NCI-H1105 treated with DMSO at 0.1 percent for 48 hours (cell line): ENCODE measurements around the gene LIG3.
"Not testable (repeated sequence)": the region's sequence is repeated elsewhere in the genome, so short reads cannot be mapped to it uniquely, and the experiment has no call there.

ENCODE experiments used
- DNase-seq: peaks from one replicate; lab custom pipeline; 2025; lab: John Stamatoyannopoulos, UW

The LIG3 gene

DNA sequence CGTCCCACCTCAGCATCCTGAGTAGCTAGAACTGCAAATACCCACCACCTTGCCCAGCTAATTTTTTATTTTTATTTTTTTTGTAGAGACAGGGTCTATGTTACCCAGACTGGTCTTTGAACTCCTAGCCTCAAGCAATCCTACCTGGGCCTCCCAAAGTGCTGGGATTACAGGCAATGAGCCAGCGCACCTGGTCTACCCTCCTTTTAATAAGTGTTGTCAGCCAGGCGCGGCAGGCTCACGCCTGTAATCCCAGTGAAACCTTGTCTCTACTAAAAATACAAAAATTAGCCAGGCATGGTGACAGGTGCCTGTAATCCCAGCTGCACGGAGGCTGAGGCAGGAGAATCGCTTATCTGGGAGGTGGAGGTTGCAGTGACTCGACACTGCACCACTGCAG is 63.9 kb downstream of the LIG3 start:
- DNase-seq: no peak

GRCh38 chr17:35045458-35045979 is 65.2 kb downstream of the LIG3 start:
- DNase-seq: not testable (repeated sequence)

DNA sequence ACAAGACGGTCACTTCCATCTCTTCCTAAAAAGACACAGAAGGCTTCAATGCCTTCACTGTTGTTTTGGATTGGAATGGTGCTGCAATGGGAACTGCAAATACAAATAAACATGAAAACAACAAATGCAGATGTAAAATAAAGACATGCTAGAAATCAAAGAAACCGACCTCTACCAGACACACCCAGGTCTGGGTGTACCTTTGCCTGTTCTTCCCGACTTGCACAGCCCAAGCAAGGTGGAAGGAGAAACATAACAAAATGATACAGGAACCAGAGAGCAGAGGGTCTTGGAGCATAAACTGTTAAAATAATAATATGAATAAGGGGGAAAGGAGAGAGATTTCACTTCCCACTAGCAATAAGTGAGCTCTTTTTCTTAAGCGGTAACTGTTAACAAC is 65.9 kb downstream of the LIG3 start:
- DNase-seq: no peak

DNA sequence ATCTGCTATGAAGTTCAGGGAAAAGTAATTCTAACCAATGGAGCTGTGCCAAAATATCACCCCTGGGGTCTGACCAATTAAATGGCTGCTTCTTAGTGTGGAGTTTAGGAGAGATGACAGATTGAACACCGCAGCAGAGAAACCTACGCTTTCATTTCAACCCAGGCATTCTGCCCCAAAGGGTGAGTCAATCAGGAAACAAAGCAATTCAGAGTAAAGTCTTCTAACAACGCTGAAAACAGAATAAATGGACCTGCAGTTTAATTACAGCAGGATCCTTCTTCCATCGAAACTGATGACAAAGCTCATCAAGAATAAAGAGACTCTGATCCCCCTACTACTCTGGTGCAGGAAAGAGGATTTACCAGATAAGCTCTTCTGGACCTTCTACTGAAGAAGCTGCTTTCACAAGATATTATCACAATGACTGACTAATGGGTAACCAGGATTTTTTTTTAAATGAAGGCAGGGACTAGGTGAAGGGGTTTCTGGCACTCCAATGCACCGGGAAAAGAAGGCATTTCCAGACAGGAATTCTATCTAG is 66.5 kb downstream of the LIG3 start:
- no peak for DNase-seq

- no peak for DNase-seq
These were observed 68.5 kb downstream of the LIG3 start for GRCh38 chr17:35048685-35049379.

DNA sequence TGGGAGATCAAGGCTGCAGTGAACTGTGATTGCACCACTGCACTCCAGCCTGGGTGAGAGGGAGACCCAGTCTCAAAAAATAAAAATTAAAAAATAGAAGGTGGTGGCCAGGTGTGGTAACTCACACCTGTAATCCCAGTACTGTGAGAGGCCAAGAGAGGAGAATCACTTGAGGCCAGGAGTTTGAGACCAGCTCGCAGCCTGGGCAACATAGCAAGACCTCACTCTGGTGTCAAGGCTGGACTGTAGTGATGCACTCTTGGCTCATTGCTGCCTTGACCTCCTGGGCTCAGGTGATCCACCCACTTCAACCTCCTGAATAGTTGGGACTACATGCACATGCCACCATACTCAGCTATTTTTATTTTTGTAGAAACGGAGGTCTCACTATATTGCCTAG is 69.9 kb downstream of the LIG3 start:
- no peak for DNase-seq

DNA sequence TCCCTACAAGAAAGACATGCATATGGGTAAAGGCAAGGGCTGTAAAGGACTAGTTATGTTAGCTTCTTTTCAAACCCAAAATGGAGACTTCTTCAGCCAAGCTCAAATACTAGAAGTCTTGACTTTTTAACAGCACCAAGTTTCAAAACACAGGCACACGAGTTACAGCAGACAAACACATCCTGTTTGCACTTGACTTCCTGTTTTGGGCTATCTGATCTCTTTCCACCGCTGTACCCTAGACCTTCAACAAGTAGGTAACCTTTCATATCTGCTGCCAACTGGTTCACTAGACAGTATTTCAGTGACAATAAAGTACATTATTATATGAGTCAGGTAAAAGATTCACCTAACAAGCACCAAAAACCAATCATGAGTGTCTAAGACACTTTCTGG is 70.9 kb downstream of the LIG3 start:
- no peak for DNase-seq

DNA sequence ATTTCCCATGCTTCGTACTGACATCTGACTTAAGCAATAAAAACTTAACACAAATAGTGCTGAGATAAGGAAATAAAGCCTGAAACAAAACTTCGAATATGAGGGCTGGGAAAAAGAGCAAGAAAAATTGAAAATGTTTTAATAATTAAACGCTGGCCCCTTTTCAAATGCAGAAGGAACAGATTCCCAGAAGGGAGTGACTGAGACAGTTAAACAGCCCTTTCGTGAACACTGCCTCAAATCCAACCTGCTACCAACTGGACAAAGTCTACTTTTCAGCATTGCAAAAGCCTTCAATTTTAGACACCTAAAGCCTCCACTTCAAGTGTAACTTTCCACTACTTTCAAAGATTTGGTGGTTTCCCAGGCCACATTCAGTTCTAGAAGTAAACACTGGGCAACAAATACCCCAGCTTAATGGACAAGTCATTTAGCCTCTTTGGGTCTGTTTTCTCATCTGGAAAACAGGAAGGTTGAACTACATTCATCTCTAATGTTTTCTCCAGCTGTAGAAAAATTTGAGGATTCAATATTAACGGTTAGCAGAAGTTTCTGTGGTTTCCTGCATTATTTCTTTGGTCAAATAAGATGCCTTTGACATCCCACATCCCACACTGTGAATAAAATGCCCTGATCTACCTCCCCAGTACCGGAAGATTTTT is 71.4 kb downstream of the LIG3 start:
- DNase-seq: no peak

GRCh38 chr17:35052241-35052610 is 71.9 kb downstream of the LIG3 start:
- DNase-seq: no peak

- DNase-seq: no peak
These were observed 72.5 kb downstream of the LIG3 start for GRCh38 chr17:35052780-35053179.

GRCh38 chr17:35053204-35053603 is 72.9 kb downstream of the LIG3 start:
- DNase-seq: no peak

DNA sequence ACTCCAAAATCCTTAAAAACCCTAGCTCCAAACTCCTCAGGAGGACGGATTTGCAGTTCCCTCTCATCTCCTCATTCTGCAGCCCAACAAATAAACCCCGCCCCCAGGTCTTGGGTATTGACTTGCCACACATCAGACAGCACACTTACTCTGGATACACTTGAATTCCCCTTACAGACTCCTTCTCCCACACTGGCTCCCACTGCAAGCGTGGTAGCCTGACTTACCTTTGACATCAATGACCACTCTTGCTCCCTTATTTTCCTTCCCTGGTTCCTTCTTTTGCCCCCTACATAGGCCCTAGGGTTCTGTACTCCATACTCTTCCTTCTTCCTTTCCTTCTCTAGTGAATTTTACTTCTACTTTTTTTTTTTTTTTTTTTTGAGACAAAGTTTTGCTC is 75.7 kb downstream of the LIG3 start:
- no peak for DNase-seq

GRCh38 chr17:35057332-35057915 is 77.1 kb downstream of the LIG3 start:
- no peak for DNase-seq
